Body of pancreas (tissue), 4 donors: Measurements from ENCODE around the gene TBC1D13. TPM values are rescaled to one million over a fixed set of nuclear protein-coding genes. Genes with fewer than 3 reads are reported as not detected.

Source experiments
- ATAC-seq: fragments of 150-250 bp; one replicate; pipeline ENCODE4 v1.9.1; 2016
- DNase-seq, 4 donors: peaks; one replicate each; pipeline ENCODE4 v3.0.0-alpha.2; 2019
- H3K27ac ChIP-seq, 4 donors: fragments of 200-600 bp; sonication (generic); 1 replicate in 3 of 4; 2 replicates in 1 of 4; pipeline versions ENCODE4 v1.5.1 to v1.6.1; 2016 to 2019; ENCODE audit warnings: mild to moderate bottlenecking in 1 of 4, mixed read lengths in 1 of 4, moderate library complexity in 1 of 4
- H3K27me3 ChIP-seq, 2 donors: fragments of 200-600 bp; sonication (generic); one replicate each; pipeline ENCODE4 v1.6.0; 2016; ENCODE audit warnings: mild to moderate bottlenecking in 1 of 2
- H3K36me3 ChIP-seq, 2 donors: fragments of 200-600 bp; sonication (generic); replicated peaks in 1 of 2; 2 replicates each; pipeline ENCODE4 v1.5.1; 2016; ENCODE audit warnings: low read depth in 2 of 2; ENCODE audit not compliant: insufficient read depth in 1 of 2
- H3K4me1 ChIP-seq: fragments of 200-600 bp; sonication (generic); one replicate; pipeline ENCODE4 v1.6.0; 2016
- H3K4me3 ChIP-seq, 2 donors: fragments of 200-600 bp; sonication (generic); 1 replicate in 1 of 2; 2 replicates in 1 of 2; pipeline ENCODE4 v1.5.1; 2016 to 2019
- H3K9me3 ChIP-seq, 3 donors: fragments of 200-600 bp; sonication (generic); 1 replicate in 2 of 3; 2 replicates in 1 of 3; pipeline ENCODE4 v1.5.1; 2016
- POLR2A ChIP-seq, 3 donors: fragments of 450-650 bp; IDR thresholded peaks; one replicate each; pipeline ENCODE4 v1.6.1; 2016; ENCODE audit warnings: antibody characterized with exemption in 3 of 3, mild to moderate bottlenecking in 2 of 3
- WGBS, 2 donors: methylation state at CpG; one replicate each; pipeline ENCODE4 v1.1.5; 2017; 5-methylcytosine and 5-hydroxymethylcytosine counted together
- intact Hi-C: fragments of 100-400 bp; cut with DNase I; formaldehyde crosslinking; loops from one replicate; pipeline ENCODE4 v1.15.1; 2023
- total RNA-seq, 2 donors: library from RNA; depleted of rRNA; stranded (reverse); fragments of >200 nt; gene quantifications; one replicate each; pipeline ENCODE4 v1.1.0, GENCODE V29; 2016
- TF ChIP-seq, protein P1 (sequence below), 7 experiments: fragments of 450-650 bp in 4 of 7; fragments of 200-600 bp in 3 of 7; sonication (generic) in 3 of 7; IDR thresholded peaks; one replicate each; pipeline ENCODE4 v1.5.1; 2016 to 2019; ENCODE audit warnings: antibody characterized with exemption in 7 of 7

Gene TBC1D13
- total RNA-seq, 2 donors from 2014 or later, result 17.5 to 19.5 TPM

DNA sequence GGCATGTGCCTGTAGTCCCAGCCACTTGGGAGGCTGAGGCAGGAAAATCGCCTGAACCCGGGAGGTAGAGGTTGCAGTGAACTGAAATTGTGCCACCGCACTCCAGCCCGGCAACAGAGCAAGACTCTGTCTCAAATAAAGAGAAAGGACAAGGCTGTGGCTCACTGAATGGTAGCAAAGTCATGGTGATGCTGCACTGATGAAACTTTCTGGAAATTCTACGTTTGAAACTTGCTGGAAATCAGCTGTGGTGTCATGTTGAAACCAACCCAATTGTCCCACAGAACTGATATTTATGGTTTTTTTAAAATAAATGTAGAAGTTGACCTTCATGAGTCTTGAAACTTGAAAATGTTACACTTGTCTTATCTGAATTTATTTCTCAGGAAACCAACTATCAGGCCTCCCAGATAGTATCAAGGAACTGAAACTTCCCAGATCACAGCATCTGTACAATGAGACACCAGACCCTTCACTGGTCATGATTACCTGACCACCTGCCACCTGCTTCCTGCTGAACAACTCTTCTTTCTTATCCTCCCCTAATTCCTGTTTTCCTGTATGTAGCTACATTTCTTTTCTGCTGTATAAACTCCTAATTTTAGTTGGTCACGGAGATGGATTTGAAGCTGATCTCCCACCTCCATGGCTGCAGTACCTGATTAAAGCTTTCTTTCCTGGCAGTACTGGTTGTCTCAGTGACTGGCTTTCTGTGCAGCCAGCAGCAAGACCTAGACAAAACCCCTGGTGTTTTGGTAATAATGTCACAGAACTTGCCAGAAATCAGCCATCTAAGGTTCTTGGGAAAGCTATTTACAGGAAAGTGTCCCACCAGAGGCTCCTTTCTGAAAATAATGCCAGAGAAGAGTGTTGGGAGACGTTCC lies 5.6 kb upstream of the TBC1D13 start:
- no peak overlapping the region for H3K4me3 ChIP-seq
- H3K9me3 ChIP-seq, result no peaks in the 10 kb centered on the region
- TF ChIP-seq, protein P1, sequence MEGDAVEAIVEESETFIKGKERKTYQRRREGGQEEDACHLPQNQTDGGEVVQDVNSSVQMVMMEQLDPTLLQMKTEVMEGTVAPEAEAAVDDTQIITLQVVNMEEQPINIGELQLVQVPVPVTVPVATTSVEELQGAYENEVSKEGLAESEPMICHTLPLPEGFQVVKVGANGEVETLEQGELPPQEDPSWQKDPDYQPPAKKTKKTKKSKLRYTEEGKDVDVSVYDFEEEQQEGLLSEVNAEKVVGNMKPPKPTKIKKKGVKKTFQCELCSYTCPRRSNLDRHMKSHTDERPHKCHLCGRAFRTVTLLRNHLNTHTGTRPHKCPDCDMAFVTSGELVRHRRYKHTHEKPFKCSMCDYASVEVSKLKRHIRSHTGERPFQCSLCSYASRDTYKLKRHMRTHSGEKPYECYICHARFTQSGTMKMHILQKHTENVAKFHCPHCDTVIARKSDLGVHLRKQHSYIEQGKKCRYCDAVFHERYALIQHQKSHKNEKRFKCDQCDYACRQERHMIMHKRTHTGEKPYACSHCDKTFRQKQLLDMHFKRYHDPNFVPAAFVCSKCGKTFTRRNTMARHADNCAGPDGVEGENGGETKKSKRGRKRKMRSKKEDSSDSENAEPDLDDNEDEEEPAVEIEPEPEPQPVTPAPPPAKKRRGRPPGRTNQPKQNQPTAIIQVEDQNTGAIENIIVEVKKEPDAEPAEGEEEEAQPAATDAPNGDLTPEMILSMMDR (IDR thresholded peaks at IDR 0.05), result no peak
- H3K4me1 ChIP-seq, result no peaks in the 10 kb centered on the region
- H3K27ac ChIP-seq, result no peak overlapping the region
- ATAC-seq (no peak), DNase-seq (no peak)
- H3K36me3 ChIP-seq, result no peaks in the 10 kb centered on the region
- H3K27me3 ChIP-seq, result no peaks in the 10 kb centered on the region
- intact Hi-C loops, result no loop called here
- 63 to 72% methylated on average over 7 of the region's 7 CpGs for WGBS, 2 donors

DNA sequence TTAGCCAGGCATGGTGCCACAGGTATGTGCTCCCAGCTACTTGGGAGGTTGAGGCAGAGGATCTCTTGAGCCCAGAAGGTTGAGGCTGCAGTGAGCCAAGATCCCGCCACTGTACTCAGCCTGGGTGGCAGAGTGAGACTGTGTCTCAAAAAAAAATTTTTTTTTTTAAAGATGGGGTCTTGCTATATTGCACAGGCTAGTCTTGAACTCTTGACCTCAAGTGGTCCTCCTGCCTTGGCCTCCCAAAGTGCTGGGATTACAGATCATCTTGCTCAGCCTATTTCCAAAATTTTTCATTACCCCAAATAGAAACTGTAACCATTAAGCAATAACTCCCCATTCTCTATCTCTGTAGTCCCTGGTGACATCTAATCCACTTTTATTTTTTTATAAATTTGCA lies 4.4 kb upstream of the TBC1D13 start:
- no peak overlapping the region for H3K4me3 ChIP-seq
- H3K9me3 ChIP-seq, result no peaks in the 10 kb centered on the region
- 89 to 100% methylated on average over 1 of the region's 1 CpG for WGBS, 2 donors
- TF ChIP-seq, protein P1 (IDR thresholded peaks at IDR 0.05), result no peak
- no peak for TF ChIP-seq POLR2A (IDR thresholded peaks at IDR 0.05)
- peaks cover 1% of the 10 kb centered on the region for H3K4me1 ChIP-seq
- intact Hi-C loops, result no loop called here
- H3K36me3 ChIP-seq, result no peaks in the 10 kb centered on the region
- DNase-seq (no peak), ATAC-seq (no peak)
- H3K27me3 ChIP-seq, result no peaks in the 10 kb centered on the region
- no peak overlapping the region for H3K27ac ChIP-seq

DNA sequence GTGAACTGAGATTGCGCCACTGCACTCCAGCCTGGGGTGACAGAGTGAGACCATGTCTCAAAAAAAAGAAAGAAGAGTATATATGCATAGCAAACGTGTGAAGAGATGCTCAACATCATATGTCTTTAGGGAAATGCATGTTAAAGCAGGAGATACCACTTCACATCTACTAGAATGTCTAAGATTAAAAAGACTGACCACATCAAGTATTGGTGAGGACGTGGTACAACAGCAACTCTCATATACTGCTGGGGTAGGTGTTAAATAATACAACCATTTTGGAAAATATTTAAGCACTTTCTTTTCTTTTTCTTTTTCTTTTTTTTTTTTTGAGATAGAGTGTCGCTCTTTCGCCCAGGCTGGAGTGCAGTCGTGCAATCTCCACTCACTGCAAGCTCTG lies 1.6 kb upstream of the TBC1D13 start:
- ATAC-seq (no peak), DNase-seq (no peak)
- intact Hi-C loops, result no loop called here
- 95% methylated on average over 6 of the region's 6 CpGs for WGBS, 2 donors
- Histone ChIP-seq H3K9me3 (no peaks in the 10 kb centered on the region), H3K27ac (no peak overlapping the region), H3K4me3 (no peak overlapping the region), H3K36me3 (no peaks in the 10 kb centered on the region), H3K27me3 (no peaks in the 10 kb centered on the region), H3K4me1 (peaks cover 13% of the 10 kb centered on the region)
- TF ChIP-seq, protein P1 (IDR thresholded peaks at IDR 0.05), result no peak
- TF ChIP-seq POLR2A (IDR thresholded peaks at IDR 0.05), result no peak

DNA sequence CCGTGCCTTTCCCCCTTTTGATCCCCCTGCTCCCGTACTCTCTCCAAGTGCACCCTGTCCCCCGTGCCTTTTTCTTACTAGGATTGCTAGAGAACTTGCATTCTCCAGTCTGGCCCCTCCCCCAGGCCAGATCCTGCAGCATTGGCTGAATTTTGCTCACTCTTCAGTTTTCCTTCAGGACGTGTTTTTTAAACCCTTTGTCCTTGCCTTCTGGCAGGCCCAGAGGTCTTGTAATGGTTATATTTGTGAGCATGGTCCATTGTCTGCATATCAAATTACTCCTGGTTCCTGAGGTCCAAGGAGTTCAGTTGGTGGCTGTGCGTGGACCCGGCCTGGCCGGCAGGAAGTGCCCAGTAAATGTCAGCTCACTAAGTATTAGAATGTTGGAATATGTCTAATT lies 606 bp downstream of the TBC1D13 start:
- Histone ChIP-seq H3K4me3 (peak overlapping the region; percentile 52 to 71), H3K4me1 (peaks cover 20% of the 10 kb centered on the region), H3K27me3 (no peaks in the 10 kb centered on the region), H3K27ac (peak overlapping the region; percentile 67 to 85 (median 82)), H3K36me3 (peaks cover 0 to 9% of the 10 kb centered on the region in 2 donors), H3K9me3 (no peaks in the 10 kb centered on the region)
- DNase-seq (peak in 2 of 4 donors; percentile 17 to 35), ATAC-seq (no peak)
- WGBS, 2 donors, result 0% methylated on average over 7 of the region's 7 CpGs
- TF ChIP-seq, protein P1 (IDR thresholded peaks at IDR 0.05), result no peak
- TF ChIP-seq POLR2A (IDR thresholded peaks at IDR 0.05), result no peak
- intact Hi-C loops, result no loop called here

DNA sequence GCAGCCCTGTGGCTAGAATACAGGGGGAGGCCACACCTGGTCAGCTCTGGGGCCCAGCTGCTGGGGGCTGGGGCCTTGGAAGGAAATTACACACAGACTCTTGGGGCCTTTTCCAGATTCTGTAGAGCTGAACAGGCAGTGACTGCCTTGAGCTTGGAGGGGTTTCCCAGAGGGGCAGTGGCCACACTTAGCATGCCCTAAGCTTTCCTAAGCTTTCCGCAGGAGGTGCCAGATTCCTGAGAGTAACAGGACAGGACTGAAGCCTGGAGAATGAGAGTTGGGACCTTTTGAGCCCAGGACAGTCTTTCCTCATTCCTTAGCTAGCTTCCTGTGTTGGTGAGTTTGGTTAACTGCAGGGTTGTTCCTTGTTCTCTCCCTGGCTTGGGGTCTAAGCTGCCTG lies 1.4 kb downstream of the TBC1D13 start:
- H3K4me3 ChIP-seq, result no peak overlapping the region
- intact Hi-C loops, result no loop called here
- H3K9me3 ChIP-seq, result no peaks in the 10 kb centered on the region
- H3K36me3 ChIP-seq, result peaks cover 0 to 10% of the 10 kb centered on the region in 2 donors
- 87% methylated on average over 1 of the region's 1 CpG; no CpG with 5 or more reads in 1 of the 2 donors for WGBS, 2 donors
- H3K27me3 ChIP-seq, result no peaks in the 10 kb centered on the region
- no peak overlapping the region for H3K27ac ChIP-seq
- TF ChIP-seq, protein P1 (IDR thresholded peaks at IDR 0.05), result no peak
- TF ChIP-seq POLR2A (IDR thresholded peaks at IDR 0.05), result no peak
- ATAC-seq (no peak), DNase-seq (no peak)
- H3K4me1 ChIP-seq, result peaks cover 28% of the 10 kb centered on the region
